ENCODE results near the gene CNP.

CNP gene

GRCh38 chr17:41988418-41988817, 21.8 kb downstream of the CNP start:
- TF ChIP-seq EZH2 (IDR thresholded peaks at IDR 0.05; ENCODE audit: borderline replicate concordance, low read depth, low read length, severe bottlenecking) = no peak
- TF ChIP-seq CTCF (IDR thresholded peaks at IDR 0.05; ENCODE audit: borderline replicate concordance, extremely low read depth, low read length, poor library complexity, severe bottlenecking) = no peak
- Histone ChIP-seq H3K4me3 (ENCODE audit: low read depth in 1 of 2, low read length in 2 of 2) (no peak overlapping the region), H4K20me1 (ENCODE audit: insufficient read depth, low read length) (0 out of 2 replicates have a peak, but pooled peaks cover 2% of the 10 kb centered on the region), H3K79me2 (ENCODE audit: insufficient read depth, low read length) (0 out of 2 replicates have a peak, but pooled peaks cover 5% of the 10 kb centered on the region), H3K27ac (ENCODE audit: low read length) (no peak overlapping the region), H3K4me1 (ENCODE audit: insufficient read depth, low read length) (no peaks in the 10 kb centered on the region), H3K27me3 (ENCODE audit: insufficient read depth, low read length, poor library complexity) (no peaks in the 10 kb centered on the region), H3K9me3 (ENCODE audit: insufficient read depth, low read length, severe bottlenecking) (no peaks in the 10 kb centered on the region), H2AFZ (ENCODE audit: low read depth, low read length) (no peak overlapping the region), H3K9ac (ENCODE audit: low read depth, low read length) (no peak overlapping the region), H3K4me2 (ENCODE audit: insufficient read depth, low read length) (no peak overlapping the region), H3K36me3 (ENCODE audit: insufficient read depth, low read length) (peaks cover 96% of the 10 kb centered on the region)
- no peak for DNase-seq
- ATAC-seq (ENCODE audit: insufficient read depth, low read depth) = no peak

GRCh38 chr17:41989702-41990419, 23.3 kb downstream of the CNP start:
- no peaks in the 10 kb centered on the region for H3K27me3 ChIP-seq (ENCODE audit: insufficient read depth, low read length, poor library complexity)
- TF ChIP-seq EZH2 (IDR thresholded peaks at IDR 0.05; ENCODE audit: borderline replicate concordance, low read depth, low read length, severe bottlenecking) = no peak
- TF ChIP-seq CTCF (IDR thresholded peaks at IDR 0.05; ENCODE audit: borderline replicate concordance, extremely low read depth, low read length, poor library complexity, severe bottlenecking) = no peak
- H4K20me1 ChIP-seq (ENCODE audit: insufficient read depth, low read length) = 0 out of 2 replicates have a peak, but pooled peaks cover 2% of the 10 kb centered on the region
- no peaks in the 10 kb centered on the region for H3K4me1 ChIP-seq (ENCODE audit: insufficient read depth, low read length)
- H3K36me3 ChIP-seq (ENCODE audit: insufficient read depth, low read length) = peaks cover 93% of the 10 kb centered on the region
- H3K4me3 ChIP-seq (ENCODE audit: low read depth in 1 of 2, low read length in 2 of 2) = no peak overlapping the region
- no peaks in the 10 kb centered on the region for H3K9me3 ChIP-seq (ENCODE audit: insufficient read depth, low read length, severe bottlenecking)
- no peak for ATAC-seq (ENCODE audit: insufficient read depth, low read depth)
- no peak for DNase-seq
- no peak overlapping the region for H3K4me2 ChIP-seq (ENCODE audit: insufficient read depth, low read length)
- H3K9ac ChIP-seq (ENCODE audit: low read depth, low read length) = no peak overlapping the region
- no peak overlapping the region for H2AFZ ChIP-seq (ENCODE audit: low read depth, low read length)
- 0 out of 2 replicates have a peak, but pooled peaks cover 5% of the 10 kb centered on the region for H3K79me2 ChIP-seq (ENCODE audit: insufficient read depth, low read length)
- no peak overlapping the region for H3K27ac ChIP-seq (ENCODE audit: low read length)

GRCh38 chr17:41992576-41992975, 26.0 kb downstream of the CNP start:
- Histone ChIP-seq H3K9ac (ENCODE audit: low read depth, low read length) (no peak overlapping the region), H3K79me2 (ENCODE audit: insufficient read depth, low read length) (0 out of 2 replicates have a peak, but pooled peaks cover 5% of the 10 kb centered on the region), H3K4me1 (ENCODE audit: insufficient read depth, low read length) (no peaks in the 10 kb centered on the region), H3K9me3 (ENCODE audit: insufficient read depth, low read length, severe bottlenecking) (no peaks in the 10 kb centered on the region), H3K4me3 (ENCODE audit: low read depth in 1 of 2, low read length in 2 of 2) (no peak overlapping the region), H3K27me3 (ENCODE audit: insufficient read depth, low read length, poor library complexity) (no peaks in the 10 kb centered on the region), H3K36me3 (ENCODE audit: insufficient read depth, low read length) (peaks cover 94% of the 10 kb centered on the region), H4K20me1 (ENCODE audit: insufficient read depth, low read length) (peaks cover 7% of the 10 kb centered on the region; the same call in 1 of the 2 replicates), H3K4me2 (ENCODE audit: insufficient read depth, low read length) (no peak overlapping the region), H3K27ac (ENCODE audit: low read length) (no peak overlapping the region), H2AFZ (ENCODE audit: low read depth, low read length) (no peak overlapping the region)
- no peak for TF ChIP-seq EZH2 (IDR thresholded peaks at IDR 0.05; ENCODE audit: borderline replicate concordance, low read depth, low read length, severe bottlenecking)
- TF ChIP-seq CTCF (IDR thresholded peaks at IDR 0.05; ENCODE audit: borderline replicate concordance, extremely low read depth, low read length, poor library complexity, severe bottlenecking) = no peak
- no peak for ATAC-seq (ENCODE audit: insufficient read depth, low read depth)
- DNase-seq = no peak

All from DND-41 (cell line).